Measurements from ENCODE around the gene ZNF285. TPM values are rescaled to one million over a fixed set of nuclear protein-coding genes. Genes with fewer than 3 reads are reported as not detected.

The ZNF285 gene
- total RNA-seq: 1.2 and 9.5 TPM in 2 replicates

GRCh38 chr19:44401139-44402115 lies at the start of gene ZNF285:
Gene ZNF285 (minus strand): TSS chr19:44401608. CDS start chr19:44397213, 4,395 bp downstream.

GRCh38 chr19:44447916-44448674 lies 46.7 kb upstream of the ZNF285 start, which contains the start of gene ZNF229:
Gene ZNF229 (minus strand): TSS chr19:44448472. CDS start chr19:44442847, 5,625 bp downstream.

GRCh38 chr19:44356383-44357111 lies 44.9 kb downstream of the ZNF285 start, which contains the start of gene ZNF112:
Gene ZNF112 (minus strand): TSS chr19:44356680. CDS start chr19:44340539, 16,141 bp downstream.

Other genes starting within 250 kb of the ZNF285 start
- 5.2 and 15.1 TPM in 2 replicates for gene ZNF226, start 236.5 kb downstream of the ZNF285 start, total RNA-seq
- gene ZNF227, start 189.1 kb downstream of the ZNF285 start, total RNA-seq: 6.8 TPM in 2 replicates
- 0.04 TPM in 1 of 2 replicates, not detected in the other for gene ZNF233, start 141.7 kb downstream of the ZNF285 start, total RNA-seq
- 1.6 and 2.5 TPM in 2 replicates for gene ZNF235, start 96.6 kb downstream of the ZNF285 start, total RNA-seq
- gene ZNF112, start 44.9 kb downstream of the ZNF285 start, total RNA-seq: 1.1 and 1.6 TPM in 2 replicates
- gene ZNF229, start 46.9 kb upstream of the ZNF285 start, total RNA-seq: 6.0 and 9.3 TPM in 2 replicates
- 2.5 and 7.4 TPM in 2 replicates for gene ZNF180, start 98.9 kb upstream of the ZNF285 start, total RNA-seq
- not detected in 2 replicates for gene CEACAM20, start 128.1 kb upstream of the ZNF285 start, total RNA-seq
- not detected in 2 replicates for gene IGSF23, start 212.0 kb upstream of the ZNF285 start, total RNA-seq
- gene PVR, start 242.3 kb upstream of the ZNF285 start, total RNA-seq: 77.2 and 93.9 TPM in 2 replicates